ENCODE data around the gene HADHA.
A peak's percentile ranks its signal among the peaks of the same experiment; 100 is the strongest.
"Not testable (repeated sequence)": the region's sequence is repeated elsewhere in the genome, so short reads cannot be mapped to it uniquely, and the experiment has no call there.

HADHA gene

DNA sequence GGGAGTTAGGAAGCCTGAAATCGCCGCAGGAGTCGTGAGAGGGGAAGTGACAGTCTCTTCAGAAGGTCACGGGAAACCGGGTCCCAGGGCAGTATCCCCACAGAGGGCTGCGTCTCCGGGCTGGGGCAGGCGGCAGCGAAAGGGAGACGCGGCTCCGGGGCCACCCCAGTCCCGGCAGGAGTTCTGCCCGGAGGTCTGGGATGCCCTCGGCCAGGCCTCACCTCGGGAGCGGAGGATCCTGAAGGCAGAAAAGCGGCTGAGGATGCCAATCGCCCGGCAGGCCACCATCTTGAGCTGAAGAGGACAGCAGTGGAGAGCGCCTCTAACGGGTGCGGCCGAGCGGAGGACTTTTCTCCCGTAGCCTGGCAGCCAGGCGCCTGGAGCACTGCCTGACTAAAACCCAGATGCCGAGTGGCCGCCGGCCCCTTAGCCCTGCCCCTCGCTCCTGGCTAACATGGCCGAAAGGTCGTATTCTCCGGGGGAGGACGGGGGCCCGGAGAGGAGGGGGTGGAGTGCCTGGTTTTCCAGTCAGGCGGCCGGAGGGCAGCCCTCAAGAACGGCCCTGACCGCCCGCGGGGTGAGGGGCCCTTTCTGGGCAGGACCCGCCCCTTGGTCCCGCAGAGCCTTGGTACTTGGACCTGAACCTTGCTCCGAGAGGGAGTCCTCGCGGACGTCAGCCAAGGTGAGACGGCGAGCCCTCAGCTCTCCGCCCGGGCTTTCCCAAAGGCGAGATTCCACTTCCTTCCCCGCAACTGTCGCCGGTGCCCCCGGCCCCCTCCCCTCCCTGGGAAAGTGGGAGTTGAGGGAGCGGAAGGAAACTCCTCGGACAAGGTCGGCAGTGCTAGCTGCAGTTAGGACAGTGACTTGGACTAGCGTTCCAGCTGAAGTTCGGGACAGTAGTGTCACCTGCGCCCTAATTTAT, at the start of gene HADHA, which contains the start of gene HADHB:
HADHA (minus strand) TSS at position 324 of the 922 bp plus-strand sequence; CDS start at position 288, 36 bp downstream.
HADHB (plus strand) TSS at position 631 of the 922 bp plus-strand sequence. CDS start 9,316 bp downstream, outside the sequence.
- peak; percentile 87 for DNase-seq

DNA sequence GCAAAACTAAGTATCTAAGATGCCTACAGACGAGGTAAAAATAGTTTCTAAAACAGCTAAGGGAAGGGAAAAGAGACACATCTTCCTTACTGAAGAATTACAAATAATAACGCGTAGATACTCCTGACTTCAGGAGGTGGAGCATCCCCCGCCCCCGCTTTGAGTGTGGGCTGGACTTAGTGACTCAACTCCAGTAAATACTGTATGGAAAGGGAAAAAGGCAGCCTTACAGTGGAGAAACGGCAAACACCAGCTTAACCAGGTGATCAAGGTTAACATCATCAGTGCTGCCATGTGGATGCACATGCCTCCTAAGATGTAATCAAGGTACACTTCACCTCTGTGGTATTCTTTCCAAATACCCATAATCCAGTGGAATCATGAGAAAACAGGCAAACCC, 48.2 kb upstream of the HADHA start:
- DNase-seq: no peak

DNA sequence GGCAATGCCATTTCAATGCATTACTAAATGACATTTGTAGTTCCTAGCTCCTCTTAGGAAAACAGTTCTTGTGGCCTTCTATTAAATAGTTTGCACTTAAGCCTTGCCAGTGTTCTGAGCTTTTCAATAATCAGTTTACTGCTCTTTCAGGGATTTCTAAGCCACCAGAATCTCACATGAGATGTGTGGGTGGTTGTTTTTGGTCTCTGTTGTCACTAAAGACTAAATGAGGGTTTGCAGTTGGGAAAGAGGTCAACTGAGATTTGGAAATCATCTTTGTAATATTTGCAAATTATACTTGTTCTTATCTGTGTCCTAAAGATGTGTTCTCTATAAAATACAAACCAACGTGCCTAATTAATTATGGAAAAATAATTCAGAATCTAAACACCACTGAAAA, 45.6 kb upstream of the HADHA start:
- DNase-seq: no peak

DNA sequence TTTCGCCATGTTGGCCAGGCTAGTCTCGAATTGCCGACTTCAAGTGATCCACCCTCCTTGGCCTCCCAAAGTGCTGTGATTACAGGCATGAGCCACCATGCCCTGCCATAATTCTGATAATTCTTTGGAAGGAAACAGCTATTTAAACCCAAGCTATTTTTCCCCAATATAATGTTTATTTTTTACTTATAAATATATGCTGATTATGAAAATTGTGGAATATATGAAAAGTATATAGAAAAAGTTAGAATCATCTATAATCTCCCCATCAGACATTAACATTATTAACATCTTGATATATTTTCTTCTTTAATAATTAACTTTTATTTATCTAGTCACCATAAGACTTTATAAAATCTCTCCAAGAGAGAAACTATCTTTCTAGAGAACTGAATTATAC, 41.5 kb upstream of the HADHA start:
- DNase-seq: no peak

DNA sequence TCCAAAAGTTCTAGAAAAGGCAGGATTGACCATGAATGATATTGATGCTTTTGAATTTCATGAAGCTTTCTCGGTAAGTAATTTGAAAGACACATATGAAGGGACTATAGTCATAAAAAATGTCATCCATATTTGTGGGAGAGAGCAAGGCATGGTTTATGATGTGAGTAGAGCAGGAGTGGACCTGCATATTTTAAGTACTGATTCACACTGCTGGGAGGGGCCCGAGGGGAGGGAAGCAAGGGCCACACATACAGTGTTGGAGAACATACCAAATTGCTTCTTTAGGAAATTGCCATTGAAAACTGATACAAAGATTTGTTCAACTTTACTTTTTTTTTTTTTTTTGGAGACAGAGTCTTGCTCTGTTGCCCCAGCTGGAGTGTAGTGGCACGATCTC, 39.7 kb upstream of the HADHA start:
- no peak for DNase-seq

DNA sequence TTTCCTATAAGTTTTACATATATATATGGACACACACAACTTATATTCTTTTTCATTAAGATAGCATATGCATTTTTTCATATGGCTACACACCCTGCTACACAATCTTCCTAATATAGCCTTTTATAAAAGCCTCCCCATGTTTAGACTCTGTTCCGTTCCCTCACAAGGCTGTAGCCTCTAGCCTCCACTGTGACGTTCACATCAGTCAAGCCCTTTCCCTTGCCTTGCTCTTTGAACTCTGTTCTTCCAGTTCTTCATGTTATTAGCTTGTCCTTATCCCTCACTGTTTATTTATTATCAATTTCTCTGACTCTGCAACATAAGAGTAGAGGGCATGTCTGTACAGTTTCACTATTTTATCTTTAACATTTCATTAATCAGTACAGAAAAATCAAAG, 39.2 kb upstream of the HADHA start:
- no peak for DNase-seq

DNA sequence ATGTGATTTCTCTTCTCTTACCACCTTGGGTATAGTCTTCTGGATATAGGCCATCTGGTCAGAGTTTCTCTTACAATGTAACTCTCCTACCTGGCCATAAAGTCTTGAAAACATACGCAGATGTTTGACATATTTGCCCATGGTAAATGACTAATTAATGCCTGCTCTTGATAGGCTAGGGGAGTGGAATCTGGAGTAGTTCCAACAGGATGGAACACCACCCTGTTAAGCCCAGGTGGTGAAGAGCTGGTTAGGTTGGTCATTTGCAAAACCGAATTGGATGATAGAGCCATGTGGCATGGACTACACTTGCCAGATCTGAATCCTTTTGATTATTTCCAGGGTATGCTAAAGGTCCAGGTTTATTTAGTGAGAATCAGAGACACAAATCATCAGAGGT, 36.8 kb upstream of the HADHA start:
- DNase-seq: no peak

DNA sequence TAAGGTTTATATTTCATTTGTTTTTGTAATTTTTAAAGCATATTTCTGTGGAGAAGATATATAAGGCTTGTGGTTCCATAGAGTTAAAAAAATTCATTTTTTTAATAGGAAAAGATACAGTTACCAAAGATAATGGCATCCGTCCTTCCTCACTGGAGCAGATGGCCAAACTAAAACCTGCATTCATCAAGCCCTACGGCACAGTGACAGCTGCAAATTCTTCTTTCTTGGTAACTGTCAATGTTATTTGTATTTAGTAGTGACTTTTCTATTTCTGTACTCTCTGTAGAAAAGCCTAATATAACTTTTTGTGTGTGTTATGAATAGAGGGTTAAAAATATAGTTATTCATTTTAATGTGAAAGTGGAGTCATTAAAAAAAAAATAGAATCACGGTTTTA, 35.5 kb upstream of the HADHA start:
- no peak for DNase-seq

DNA sequence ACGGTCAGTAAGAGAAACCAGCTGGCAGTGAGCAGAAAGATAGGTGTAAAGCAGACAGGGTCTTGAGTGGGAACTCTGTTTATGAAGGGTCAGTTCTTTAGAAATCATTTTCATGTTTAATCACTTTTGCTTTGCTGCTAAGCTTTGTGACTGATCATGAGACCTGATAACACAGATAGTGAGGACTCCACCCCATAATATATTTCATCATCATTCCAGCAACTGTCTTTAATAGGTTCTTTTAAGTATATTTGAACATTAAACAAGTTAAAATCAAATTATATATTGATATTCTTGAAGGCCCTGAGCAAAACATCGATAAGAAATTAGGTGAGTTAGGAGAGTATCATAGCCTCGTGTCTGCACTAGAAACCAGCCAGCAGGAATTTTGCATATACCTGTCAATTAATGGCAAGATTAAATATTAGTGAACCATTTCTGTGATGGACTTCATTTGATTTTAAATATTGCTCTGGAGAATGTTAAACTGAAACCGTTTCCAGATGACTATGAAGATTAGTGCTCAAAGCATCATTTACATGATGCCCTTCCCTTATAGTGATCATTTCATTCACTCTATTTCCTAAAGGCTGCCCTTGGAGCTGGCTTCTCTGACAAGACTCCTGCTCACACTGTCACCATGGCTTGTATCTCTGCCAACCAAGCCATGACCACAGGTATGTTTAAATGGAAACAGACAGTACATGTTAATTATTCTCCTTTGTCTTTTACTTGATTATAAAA, 32.2 kb upstream of the HADHA start:
- no peak for DNase-seq

DNA sequence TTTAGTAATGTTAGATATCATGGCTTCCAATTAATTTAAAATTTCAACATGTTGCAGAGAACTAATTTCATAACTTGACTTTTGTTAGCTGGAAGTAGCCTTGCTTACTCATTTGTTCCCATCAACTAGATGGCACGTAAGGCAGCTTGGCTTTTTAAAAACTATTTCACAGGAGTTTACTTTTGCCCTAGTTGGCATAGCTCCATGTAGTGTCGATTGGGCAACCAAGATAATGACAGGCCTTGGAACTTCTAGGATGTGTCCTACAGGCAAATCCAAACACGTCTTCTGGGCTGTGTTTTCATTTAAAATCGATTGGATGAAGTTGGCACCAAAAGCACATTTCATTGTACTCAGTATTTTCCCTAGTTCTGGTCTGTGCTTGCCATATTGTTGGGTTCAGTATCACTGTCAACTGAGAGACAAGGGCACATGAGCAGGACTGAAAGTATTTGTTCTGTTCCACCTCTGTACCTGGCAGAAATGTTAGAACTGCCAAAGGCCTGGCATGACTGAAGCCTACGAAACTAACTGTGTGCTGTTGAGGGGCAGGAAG, 29.7 kb upstream of the HADHA start:
- DNase-seq: no peak

DNA sequence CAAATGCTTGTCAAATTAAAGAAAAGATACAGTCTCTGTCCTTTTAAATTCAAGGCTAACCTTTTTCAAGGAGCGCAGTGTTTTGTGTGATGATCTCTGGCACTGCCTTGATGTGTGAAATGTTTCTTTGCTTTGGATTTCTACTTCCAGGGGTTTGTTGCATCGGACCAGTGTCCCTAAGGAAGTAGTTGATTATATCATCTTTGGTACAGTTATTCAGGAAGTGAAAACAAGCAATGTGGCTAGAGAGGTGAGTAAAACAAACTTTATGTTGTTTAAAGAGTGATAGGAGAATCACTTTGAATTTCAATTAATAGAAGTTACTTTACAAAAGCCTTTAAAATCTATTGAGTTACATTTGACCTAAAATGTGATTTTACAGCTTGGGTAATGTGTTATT, 29.1 kb upstream of the HADHA start:
- DNase-seq: no peak

DNA sequence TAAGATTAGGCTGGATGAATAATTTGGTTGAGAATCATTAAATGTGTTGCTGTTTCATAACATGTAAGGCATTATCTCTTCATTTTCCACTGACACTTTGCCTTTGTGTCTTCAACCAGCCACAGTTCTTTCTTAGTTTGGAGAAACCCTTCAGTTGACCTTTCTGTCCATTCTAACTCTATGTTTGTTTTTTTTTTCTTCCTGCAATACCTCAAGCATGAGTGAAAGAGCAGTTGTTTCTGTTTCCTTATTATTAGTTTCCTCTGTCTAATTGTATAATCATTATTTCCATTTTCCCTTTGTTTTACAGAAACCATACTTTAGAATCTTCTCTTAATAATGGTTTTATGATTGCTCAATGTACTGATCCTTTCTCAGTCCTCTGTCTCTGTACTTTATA, 25.9 kb upstream of the HADHA start:
- no peak for DNase-seq

DNA sequence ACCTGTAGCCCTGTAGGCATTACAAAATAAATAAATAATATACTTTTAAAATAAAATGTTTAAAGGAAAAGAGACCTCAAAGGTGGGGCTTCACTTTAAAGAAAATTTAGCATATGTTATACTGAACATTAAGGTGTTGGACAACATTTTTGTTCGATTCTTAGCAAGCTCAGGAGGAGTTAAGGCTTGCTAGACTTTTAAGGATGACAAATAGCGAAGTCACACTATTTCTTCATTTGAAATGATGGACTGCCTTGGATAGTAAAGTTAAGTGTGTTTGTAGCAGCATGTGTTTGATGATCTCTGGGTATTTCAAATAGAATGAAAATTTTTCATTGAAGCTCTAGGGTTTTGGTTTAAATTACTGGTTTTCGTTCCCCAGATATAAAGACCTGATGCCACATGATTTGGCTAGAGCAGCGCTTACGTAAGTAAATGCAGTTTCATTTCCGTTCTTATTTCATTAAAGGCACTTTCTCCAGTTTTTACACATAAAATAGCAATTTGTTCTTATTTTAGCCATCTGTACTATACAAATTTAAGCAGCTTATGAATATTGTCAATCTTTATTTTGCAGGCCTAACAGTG, 25.2 kb upstream of the HADHA start:
- DNase-seq: no peak

DNA sequence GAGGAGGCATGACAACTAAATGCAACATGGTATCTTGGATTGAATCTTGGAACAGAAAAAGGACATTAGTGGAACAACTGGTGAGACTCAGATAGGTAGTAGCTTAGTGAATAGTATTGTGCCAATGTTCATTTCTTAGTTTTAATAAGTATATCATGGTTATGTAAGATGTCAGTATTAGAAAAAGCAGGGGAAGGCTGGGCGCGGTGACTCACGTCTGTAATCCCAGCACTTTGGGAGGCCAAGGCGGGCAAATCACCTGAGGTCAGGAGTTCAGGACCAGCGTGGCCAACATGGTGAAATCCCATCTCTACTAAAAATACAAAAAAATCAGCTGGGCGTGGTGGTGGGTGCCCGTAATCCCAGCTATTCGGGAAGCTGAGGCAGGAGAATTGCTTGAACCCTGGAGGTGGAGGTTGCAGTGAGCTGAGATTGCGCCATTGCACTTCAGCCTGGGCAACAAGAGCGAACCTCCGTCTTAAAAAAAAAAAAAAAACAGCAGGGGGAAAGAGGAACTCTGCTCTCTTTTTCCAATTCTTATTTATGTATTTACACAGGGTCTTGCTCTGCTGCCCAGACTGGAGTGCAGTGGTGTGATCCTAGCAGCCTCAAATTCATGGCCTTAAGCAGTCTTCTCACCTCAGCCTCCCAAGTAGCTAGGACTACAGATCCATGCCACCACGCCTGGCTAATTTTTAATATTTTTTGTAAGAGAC, 24.4 kb upstream of the HADHA start:
- DNase-seq: not testable (repeated sequence)

DNA sequence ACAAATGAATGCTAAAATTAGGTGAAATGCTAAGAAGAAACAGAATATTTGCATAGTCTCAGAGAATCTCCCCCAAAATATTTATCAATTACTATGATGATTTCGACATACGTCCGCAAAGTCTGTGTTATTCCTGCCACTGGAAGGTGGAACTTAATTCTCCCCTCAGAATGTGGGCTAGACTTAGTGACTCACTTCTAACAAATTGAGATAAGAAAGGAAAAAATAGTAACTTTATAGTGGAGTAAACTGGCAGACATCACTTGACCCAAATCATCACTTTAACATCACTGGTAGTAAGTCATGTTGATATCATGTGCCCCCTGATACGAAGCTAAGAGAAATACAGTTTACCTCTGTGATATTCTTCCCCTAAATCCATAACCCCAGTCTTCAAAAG, 23.8 kb upstream of the HADHA start:
- no peak for DNase-seq

DNA sequence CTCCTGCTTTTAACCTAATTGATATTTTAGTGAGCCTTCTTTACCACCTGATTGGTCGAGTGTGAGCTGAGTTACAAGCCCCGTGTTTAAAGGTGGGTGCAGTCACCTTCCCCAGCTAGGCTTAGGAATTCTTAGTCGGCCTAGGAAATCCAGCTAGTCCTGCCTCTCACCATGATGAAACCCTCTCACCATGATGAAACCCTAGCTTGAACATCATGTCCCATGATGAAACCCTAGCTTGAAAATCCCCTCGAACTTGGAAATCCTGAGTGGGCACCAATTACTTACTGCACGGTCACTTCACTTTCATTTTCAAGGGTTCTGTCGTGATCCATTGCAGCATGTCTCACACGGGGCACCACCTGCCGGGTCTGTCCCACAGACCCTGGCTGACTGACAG, 14.4 kb upstream of the HADHA start:
- not testable (repeated sequence) for DNase-seq

DNA sequence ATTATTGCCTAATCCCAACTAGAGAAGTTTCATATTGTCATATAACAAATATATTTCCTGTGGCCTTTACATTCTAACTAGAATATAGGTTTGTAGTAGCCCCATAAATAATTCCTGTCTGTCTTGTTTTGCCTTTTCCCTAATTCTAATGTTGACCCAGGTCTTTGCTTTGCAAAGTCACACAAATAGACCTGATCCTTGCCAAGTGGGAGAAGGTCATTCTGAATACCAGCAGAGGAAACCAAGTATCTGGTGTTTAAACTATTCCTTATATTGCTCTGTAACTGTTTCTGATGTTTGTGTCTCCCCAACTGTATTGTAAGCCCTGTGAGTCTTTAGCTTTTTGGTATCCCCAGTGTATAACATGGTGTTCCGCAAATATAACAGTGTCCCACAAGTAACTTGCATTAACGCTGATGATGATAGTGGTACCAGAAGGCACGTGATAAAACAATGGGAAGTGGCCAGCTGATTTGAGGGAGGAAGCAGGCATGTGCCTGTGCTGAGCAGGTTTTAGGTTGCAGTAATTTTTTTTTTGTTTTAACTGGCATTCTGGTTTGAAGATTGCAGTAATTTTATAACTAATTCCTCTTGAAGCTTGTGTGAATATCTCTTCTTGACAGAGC, 11.4 kb upstream of the HADHA start:
- no peak for DNase-seq

DNA sequence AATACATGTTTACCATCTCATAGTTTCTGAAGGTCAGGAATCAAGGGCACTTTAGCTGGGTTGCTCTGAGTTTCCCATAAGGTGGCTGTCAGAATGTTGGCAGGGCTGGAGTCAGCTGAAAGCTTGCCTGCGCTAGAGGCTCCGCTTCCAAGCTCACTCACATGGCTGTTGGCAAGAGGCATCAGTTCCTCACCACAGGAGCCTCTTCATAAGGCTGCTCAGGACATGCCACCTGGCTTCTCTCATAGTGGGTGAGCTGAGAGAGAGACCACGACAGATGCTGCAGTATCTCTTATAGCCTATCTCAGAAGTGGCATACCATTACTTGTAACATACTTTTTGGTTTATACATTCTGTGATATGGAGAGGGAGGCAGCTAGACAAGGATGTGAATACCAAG, 7.5 kb upstream of the HADHA start:
- DNase-seq: no peak

DNA sequence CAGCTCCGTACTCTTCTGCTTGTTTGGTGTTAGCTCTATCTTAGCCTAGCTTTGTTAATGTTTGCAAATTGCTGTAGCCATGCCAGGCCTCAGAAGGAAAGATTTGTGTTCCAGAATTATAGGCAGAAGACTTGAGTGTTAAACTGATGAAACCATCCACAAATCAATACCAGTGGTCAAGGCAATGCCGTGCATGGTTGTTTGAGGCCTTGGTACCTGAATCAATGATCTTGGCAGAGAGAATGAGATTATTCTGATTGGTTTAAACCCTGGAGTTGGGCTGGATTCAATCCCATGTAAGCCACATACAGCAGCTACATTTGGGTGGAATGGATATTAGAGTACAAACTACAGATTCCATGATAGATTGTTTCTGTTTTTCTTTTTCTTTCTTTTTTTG, 5.2 kb upstream of the HADHA start:
- no peak for DNase-seq

DNA sequence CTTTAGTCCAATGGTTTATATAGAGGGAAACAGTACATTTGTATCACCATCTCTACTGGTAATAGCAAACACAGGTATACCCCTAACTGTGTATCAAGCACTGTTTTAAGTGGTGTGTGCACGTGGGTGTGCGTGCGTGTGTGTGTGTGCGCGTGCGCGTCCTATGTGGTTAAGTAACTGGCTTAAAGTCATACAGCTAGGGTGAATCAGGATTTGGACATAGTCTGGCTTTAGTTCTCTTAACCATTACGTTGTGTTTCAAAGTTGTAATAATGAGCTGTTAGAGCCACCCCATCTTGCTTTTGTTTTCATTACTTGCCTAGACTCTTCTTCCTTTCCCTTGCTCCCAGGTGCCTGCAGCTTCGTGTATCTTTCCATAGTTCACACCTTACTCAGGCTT, 2.4 kb upstream of the HADHA start:
- DNase-seq: peak; percentile 44

DNA sequence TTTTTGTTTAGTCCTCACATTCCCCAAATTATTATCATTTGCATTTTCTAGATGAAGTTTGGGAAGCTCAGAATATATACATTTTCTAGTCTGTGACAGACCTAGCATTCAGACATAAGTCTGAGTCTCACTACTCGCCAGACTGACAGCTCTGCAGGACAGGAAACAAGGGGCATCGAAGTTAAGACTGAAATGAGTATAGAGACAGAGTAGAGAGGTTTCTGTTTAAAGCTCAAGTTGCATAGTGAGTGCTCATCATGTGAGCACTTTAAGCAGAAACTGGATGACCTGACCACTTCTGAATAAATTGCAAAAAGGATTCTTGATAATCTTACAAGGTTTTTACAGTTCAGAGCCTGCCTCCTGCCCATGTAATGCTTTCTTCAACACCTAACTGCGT, 1.4 kb upstream of the HADHA start:
- no peak for DNase-seq

DNA sequence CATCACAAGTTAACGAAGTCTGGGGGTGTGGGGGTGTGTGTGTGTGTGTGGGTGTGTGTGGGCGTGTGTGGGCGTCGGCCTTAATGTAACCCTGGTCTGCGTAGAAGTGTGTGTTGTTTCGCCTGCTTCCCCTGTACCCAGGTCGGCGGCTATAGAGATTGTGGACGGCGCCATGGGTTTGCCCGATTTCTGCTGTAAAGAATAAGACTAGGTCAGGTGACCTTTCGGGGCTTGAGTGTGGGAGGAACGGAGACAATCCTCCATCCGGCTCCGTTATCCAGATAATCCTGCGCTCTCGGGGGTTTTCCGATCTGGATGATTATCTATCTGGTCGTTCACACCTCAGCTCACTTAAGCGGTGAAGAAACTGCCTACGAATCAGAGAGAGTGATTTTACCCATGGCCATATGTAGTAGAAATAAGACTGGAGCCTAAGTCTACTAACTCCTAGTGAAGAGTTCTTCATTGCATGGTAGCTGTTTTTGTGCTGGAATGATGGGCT, 850 bp upstream of the HADHA start:
- peak; percentile 66 for DNase-seq
